22Rv1 (cell line): ENCODE data around the gene MRPS25.

Experiments
- H3K27ac ChIP-seq: fragments of 450-650 bp; 2 replicates; pipeline ENCODE4 v1.5.1; 2017
- ZFX ChIP-seq: fragments of 450-650 bp; IDR thresholded peaks from 2 replicates; pipeline ENCODE4 v1.6.1; 2017; ENCODE audit warnings: antibody characterized with exemption, borderline replicate concordance
- TF ChIP-seq, protein P1 (sequence below): fragments of 450-650 bp; IDR thresholded peaks from 2 replicates; pipeline ENCODE4 v1.5.1; 2017; ENCODE audit warnings: mild to moderate bottlenecking

The MRPS25 gene

DNA sequence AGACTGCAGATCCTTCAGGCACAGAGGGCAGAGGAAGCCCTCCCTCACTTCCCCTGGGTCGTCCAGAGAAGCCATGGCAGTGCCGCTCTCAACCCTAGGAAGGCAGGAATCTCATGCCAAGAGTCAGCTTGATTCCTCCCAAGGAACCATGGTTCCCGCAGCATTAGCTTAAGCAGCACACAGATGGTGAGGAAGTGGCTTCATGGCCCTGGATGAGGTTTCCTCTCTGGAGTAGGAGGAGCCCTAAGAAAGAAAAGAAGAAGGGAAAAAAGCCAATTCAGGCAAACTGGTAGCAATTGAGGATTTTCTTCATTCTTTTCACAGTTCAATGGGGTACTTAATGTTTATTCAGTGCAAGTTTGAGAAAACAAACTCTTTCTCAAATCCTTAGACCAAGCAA is 30.9 kb upstream of the MRPS25 start:
- no peak overlapping the region for H3K27ac ChIP-seq
- TF ChIP-seq ZFX = no peak
- TF ChIP-seq, protein P1, sequence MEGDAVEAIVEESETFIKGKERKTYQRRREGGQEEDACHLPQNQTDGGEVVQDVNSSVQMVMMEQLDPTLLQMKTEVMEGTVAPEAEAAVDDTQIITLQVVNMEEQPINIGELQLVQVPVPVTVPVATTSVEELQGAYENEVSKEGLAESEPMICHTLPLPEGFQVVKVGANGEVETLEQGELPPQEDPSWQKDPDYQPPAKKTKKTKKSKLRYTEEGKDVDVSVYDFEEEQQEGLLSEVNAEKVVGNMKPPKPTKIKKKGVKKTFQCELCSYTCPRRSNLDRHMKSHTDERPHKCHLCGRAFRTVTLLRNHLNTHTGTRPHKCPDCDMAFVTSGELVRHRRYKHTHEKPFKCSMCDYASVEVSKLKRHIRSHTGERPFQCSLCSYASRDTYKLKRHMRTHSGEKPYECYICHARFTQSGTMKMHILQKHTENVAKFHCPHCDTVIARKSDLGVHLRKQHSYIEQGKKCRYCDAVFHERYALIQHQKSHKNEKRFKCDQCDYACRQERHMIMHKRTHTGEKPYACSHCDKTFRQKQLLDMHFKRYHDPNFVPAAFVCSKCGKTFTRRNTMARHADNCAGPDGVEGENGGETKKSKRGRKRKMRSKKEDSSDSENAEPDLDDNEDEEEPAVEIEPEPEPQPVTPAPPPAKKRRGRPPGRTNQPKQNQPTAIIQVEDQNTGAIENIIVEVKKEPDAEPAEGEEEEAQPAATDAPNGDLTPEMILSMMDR = no peak

DNA sequence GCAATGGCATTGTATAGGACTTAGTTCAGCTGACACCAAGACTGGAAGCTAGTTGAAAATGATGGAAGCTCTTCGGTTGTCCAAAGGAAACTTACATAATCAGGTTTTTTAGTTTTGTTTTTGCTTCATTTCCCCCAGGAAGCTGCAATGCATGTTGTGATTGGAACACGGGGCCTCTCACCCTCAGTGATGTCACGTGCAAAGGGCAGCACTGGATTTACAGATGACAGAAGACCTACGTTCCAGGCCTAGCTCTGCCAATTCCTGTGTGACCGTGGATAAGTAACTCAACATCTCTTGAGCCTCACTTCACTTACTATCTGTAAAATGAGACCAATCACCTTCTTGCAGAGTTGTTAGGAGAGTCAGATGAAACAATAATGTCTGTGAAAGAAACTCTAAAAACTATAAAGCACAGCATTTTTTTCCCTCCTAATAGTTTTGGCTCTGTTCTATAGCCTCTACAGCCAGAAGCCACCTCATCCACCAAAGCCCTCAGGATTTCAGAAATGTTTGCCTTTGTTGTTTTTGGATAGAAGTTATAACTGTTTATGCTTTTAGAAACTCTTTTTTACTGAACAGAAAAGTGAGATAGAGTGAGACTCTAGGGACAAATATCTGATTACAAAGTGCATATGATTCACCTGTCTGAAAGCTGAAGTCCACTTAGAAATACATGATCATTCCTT is 29.2 kb upstream of the MRPS25 start:
- no peak overlapping the region for H3K27ac ChIP-seq
- no peak for TF ChIP-seq ZFX
- TF ChIP-seq, protein P1 = no peak

DNA sequence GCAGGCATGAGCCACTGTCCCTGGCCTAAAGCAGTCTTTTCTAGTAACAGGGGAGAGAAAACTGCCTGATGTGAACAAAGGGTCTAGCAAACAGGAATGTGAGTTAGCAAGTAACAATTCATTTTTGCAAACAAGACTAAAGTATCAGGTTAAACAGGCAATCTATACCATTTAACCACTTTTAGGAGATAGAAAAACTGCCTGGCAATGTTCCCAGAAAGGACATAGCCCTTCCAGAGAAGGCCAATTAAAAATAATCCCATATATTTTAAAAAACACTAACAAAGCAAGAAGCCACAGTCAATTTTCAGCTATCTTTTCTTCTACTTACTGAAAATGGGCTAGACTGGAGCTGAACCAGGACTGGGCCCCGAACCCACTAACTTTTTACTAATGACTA is 27.6 kb upstream of the MRPS25 start:
- H3K27ac ChIP-seq = no peak overlapping the region
- TF ChIP-seq, protein P1 = no peak
- no peak for TF ChIP-seq ZFX

DNA sequence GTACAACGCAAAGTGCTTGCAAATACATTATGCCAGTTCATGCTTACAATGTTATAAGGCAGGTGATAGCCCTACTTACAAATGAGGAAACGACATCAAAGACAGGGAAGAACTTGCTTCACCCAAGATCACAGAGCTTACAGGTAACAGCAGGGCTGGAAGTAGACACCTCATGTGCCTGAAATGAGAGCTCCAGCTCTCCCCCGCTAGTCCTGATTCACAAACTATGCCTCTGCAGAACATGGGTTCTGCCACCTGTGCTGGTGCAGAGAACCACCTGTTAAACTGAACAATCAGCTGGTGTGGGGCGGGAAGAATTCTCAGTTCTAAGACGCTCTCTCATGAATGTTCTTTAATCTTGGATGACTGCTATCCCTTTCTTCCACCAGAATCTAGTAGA is 26.5 kb upstream of the MRPS25 start:
- no peak overlapping the region for H3K27ac ChIP-seq
- TF ChIP-seq, protein P1 = no peak
- TF ChIP-seq ZFX = no peak

DNA sequence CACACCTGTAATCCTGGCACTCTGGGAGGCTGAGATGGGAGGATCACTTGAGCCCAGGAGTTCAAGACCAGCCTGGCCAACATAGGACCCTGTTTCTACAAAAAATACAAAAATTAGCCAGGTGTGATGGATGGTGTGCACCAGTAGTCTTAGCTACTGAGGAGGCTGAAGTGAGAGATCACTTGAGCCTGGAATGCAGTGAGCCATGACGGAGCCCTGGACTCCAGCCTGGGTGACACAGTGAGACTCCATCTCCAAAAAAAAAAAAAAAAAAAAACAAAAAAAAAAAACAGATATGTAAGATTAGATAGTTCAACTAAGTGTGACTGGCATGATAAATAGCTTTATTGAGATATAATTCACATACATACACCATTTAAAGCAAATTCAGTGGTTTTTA is 24.1 kb upstream of the MRPS25 start:
- TF ChIP-seq, protein P1 = no peak
- TF ChIP-seq ZFX = no peak
- no peak overlapping the region for H3K27ac ChIP-seq

DNA sequence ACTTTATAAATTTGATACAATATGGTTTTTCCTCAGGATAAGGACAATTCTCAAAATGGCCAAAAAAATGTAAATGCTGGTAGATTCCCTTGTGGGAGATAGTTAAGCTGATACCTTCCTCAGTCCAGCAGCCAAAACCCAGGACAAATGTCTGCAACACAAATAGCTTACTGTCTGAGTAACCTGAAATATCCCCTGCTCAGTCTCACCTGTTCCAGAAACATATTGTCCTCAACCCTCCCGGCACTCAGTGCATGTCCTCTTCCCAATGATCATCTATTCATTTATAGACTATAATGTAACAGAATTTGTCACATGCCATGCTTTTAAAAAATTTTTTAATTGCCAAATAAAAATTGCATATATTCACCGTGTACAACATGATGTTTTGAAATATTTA is 21.6 kb upstream of the MRPS25 start:
- no peak for TF ChIP-seq ZFX
- TF ChIP-seq, protein P1 = no peak
- no peak overlapping the region for H3K27ac ChIP-seq

DNA sequence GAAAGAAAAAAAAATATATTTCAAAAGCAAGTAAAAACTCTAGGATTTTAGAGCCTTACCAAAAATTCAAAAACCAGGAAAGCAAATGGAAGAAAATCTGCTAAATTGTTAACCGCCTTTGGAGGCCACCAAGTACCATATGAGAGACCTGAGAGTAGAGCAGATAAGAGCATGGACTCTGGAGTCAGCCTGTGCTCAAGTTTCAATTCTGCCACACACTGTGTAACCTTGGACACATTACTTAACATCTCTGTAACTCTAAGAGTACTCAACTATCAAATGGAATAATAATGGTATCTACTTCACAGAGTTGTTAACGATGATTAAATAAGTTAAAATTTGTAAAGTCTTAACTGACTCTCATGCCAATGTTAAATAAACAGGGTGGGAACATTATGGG is 21.1 kb upstream of the MRPS25 start:
- TF ChIP-seq, protein P1 = no peak
- no peak for TF ChIP-seq ZFX
- H3K27ac ChIP-seq = no peak overlapping the region
